Adrenal gland (tissue), 12 donors: ENCODE data around the gene GMDS. TPM values are rescaled to one million over a fixed set of nuclear protein-coding genes. Genes with fewer than 3 reads are reported as not detected.

Experiments used
- DNase-seq, 7 donors: peaks; one replicate each; pipeline ENCODE4 v3.0.0-alpha.2; 2019 to 2020
- H3K27ac ChIP-seq, 5 donors: fragments of 200-600 bp; sonication (generic) in 4 of 5; 1 replicate in 3 of 5; 2 replicates in 2 of 5; pipeline versions ENCODE4 v1.5.1 to v1.8.0; 2016 to 2020; ENCODE audit warnings: mild to moderate bottlenecking in 1 of 5
- H3K27me3 ChIP-seq: fragments of 200-600 bp; 2 replicates; pipeline ENCODE4 v1.8.0; 2021
- H3K36me3 ChIP-seq, 2 donors: fragments of 200-600 bp; replicated peaks in 1 of 2; 1 replicate in 1 of 2; 2 replicates in 1 of 2; pipeline versions ENCODE4 v1.5.1 to v1.8.0; 2018 to 2022
- H3K4me1 ChIP-seq, 2 donors: fragments of 200-600 bp; replicated peaks in 1 of 2; 1 replicate in 1 of 2; 2 replicates in 1 of 2; pipeline versions ENCODE4 v1.5.1 to v1.8.0; 2018 to 2021
- H3K4me3 ChIP-seq, 4 donors: fragments of 200-600 bp; sonication (generic) in 3 of 4; one replicate each; pipeline ENCODE4 v1.5.1; 2016 to 2018
- H3K9me3 ChIP-seq, 3 donors: fragments of 200-600 bp; sonication (generic) in 1 of 3; replicated peaks in 1 of 3; 1 replicate in 2 of 3; 2 replicates in 1 of 3; pipeline versions ENCODE4 v1.5.1 to v1.8.0; 2016 to 2021
- CTCF ChIP-seq, 6 experiments: fragments of 450-650 bp in 4 of 6; fragments of 200-600 bp in 2 of 6; sonication (generic) in 1 of 6; IDR thresholded peaks; 1 replicate in 5 of 6; 2 replicates in 1 of 6; pipeline versions ENCODE4 v1.5.1 to v1.8.0; 2016 to 2021; ENCODE audit warnings: antibody characterized with exemption in 6 of 6, mild to moderate bottlenecking in 2 of 6, moderate library complexity in 1 of 6
- POLR2A ChIP-seq, 2 donors: fragments of 450-650 bp; IDR thresholded peaks; one replicate each; pipeline ENCODE4 v1.6.1; 2017; ENCODE audit warnings: antibody characterized with exemption in 2 of 2, mild to moderate bottlenecking in 2 of 2, moderate library complexity in 1 of 2
- WGBS, 4 donors: extraction: QIAGEN DNeasy Blood & Tissue Kit in 2 of 4; methylation state at CpG; one replicate each; pipeline versions ENCODE4 v1.1.5 to v1.1.7; 2013 to 2017; 5-methylcytosine and 5-hydroxymethylcytosine counted together
- intact Hi-C, 2 donors: fragments of 100-400 bp; cut with DNase I; formaldehyde crosslinking; loops; one replicate each; pipeline versions ENCODE4 v1.14.1 to v1.15.0; 2022 to 2023
- polyA plus RNA-seq, 3 donors: library from polyadenylated mRNA; stranded (reverse); fragments of 200-250 nt in 2 of 3; fragments of 350-450 nt in 1 of 3; fragmentation: Illumina TruSeq in 1 of 3; extraction: RNeasy Lipid Tissue Mini Kit (QIAGEN cat#74804) in 1 of 3; gene quantifications; one replicate each; pipeline ENCODE4 v1.2.3, GENCODE V29; 2013 to 2014
- total RNA-seq, 9 donors: library from RNA; depleted of rRNA in 4 of 9; stranded (reverse); fragments of >200 nt in 4 of 9; fragments of 120-200 nt in 1 of 9; fragmentation: NEBNext Ultra II Directional in 1 of 9; extraction: Animal tissue kit (Norgen Biotek cat#: 25700) in 1 of 9; gene quantifications; one replicate each; pipeline versions ENCODE4 v1.1.0 to v1.2.4, GENCODE V29; 2013 to 2023
- donor health status: healthy with polysubstance abuse.
- donor health status: Bipolar disorder and iron deficiency.
- donor health status: DM: yes; HTN: yes; CAD: no.
- donor health status: DM: no; HTN: no; CAD: no.
- donor health status: DM: no; HTN: no; CAD: no.
- donor health status: DM: yes; HTN: yes; CAD: no.

GMDS gene
- total and polyA plus RNA-seq, 12 donors = 8.5 to 39.2 (median 15.2) TPM

- no peak for DNase-seq
- intact Hi-C loops = no loop called here
- TF ChIP-seq POLR2A (IDR thresholded peaks at IDR 0.05) = no peak
- no peak for TF ChIP-seq CTCF (IDR thresholded peaks at IDR 0.05)
- no peaks in the 10 kb centered on the region for H3K9me3 ChIP-seq
- 88 to 91% (median 90%) methylated on average over 9 of the region's 9 CpGs for WGBS, 4 donors
- H3K27ac ChIP-seq = no peak overlapping the region
- H3K27me3 ChIP-seq = no peaks in the 10 kb centered on the region
- no peaks in the 10 kb centered on the region for H3K36me3 ChIP-seq
- H3K4me1 ChIP-seq = no peaks in the 10 kb centered on the region
- no peak overlapping the region for H3K4me3 ChIP-seq
Measured at GRCh38 chr6:2149361-2150006, 95.9 kb downstream of the GMDS start.

GRCh38 chr6:2148748-2149147, 96.7 kb downstream of the GMDS start:
- intact Hi-C loops = no loop called here
- Histone ChIP-seq H3K27me3 (no peaks in the 10 kb centered on the region), H3K36me3 (no peaks in the 10 kb centered on the region), H3K9me3 (no peaks in the 10 kb centered on the region), H3K4me1 (no peaks in the 10 kb centered on the region), H3K4me3 (no peak overlapping the region), H3K27ac (no peak overlapping the region)
- no peak for DNase-seq
- WGBS, 4 donors = 90 to 94% (median 94%) methylated on average over 8 of the region's 8 CpGs
- TF ChIP-seq CTCF (IDR thresholded peaks at IDR 0.05) (no peak), POLR2A (IDR thresholded peaks at IDR 0.05) (no peak)

- H3K27me3 ChIP-seq = no peaks in the 10 kb centered on the region
- DNase-seq = no peak
- no peaks in the 10 kb centered on the region for H3K4me1 ChIP-seq
- no peak for TF ChIP-seq POLR2A (IDR thresholded peaks at IDR 0.05)
- no peak for TF ChIP-seq CTCF (IDR thresholded peaks at IDR 0.05)
- H3K36me3 ChIP-seq = no peaks in the 10 kb centered on the region
- intact Hi-C loops = no loop called here
- no peak overlapping the region for H3K4me3 ChIP-seq
- no peaks in the 10 kb centered on the region for H3K9me3 ChIP-seq
- no peak overlapping the region for H3K27ac ChIP-seq
- 78 to 90% (median 80%) methylated on average over 6 of the region's 6 CpGs for WGBS, 4 donors
Measured at GRCh38 chr6:2147766-2148448, 97.5 kb downstream of the GMDS start.

GRCh38 chr6:2147261-2147660, 98.1 kb downstream of the GMDS start:
- no peaks in the 10 kb centered on the region for H3K9me3 ChIP-seq
- H3K4me1 ChIP-seq = no peaks in the 10 kb centered on the region
- intact Hi-C loops = no loop called here
- no peak overlapping the region for H3K27ac ChIP-seq
- no peak for DNase-seq
- 87 to 97% (median 89%) methylated on average over 5 of the region's 5 CpGs for WGBS, 4 donors
- H3K36me3 ChIP-seq = no peaks in the 10 kb centered on the region
- H3K27me3 ChIP-seq = no peaks in the 10 kb centered on the region
- TF ChIP-seq CTCF (IDR thresholded peaks at IDR 0.05) (no peak), POLR2A (IDR thresholded peaks at IDR 0.05) (no peak)
- H3K4me3 ChIP-seq = no peak overlapping the region
